Fibroblast of lung (primary cell): ENCODE measurements around the gene TRPC4AP. TPM values are rescaled to one million over a fixed set of nuclear protein-coding genes. Genes with fewer than 3 reads are reported as not detected.

ENCODE experiments used
- DNase-seq, 2 donors: peaks; one replicate each; pipeline versions ENCODE4 v3.0.0 to v3.0.0-alpha.2; 2010; ENCODE audit warnings: low read depth in 2 of 2
- H2AFZ ChIP-seq: 2 replicates; pipeline ENCODE4 v1.5.1; 2012; ENCODE audit warnings: low read length, control low read depth, inconsistent platforms
- H3K27ac ChIP-seq: 2 replicates; pipeline ENCODE4 v1.5.1; 2011; ENCODE audit warnings: low read length, control low read depth; ENCODE audit not compliant: insufficient read depth
- H3K27me3 ChIP-seq: 2 replicates; pipeline ENCODE4 v1.5.1; 2011; ENCODE audit warnings: mild to moderate bottlenecking, low read length; ENCODE audit not compliant: control insufficient read depth, insufficient read depth
- H3K36me3 ChIP-seq: 2 replicates; pipeline ENCODE4 v1.5.1; 2011; ENCODE audit warnings: low read length; ENCODE audit not compliant: control insufficient read depth, insufficient read depth
- H3K4me1 ChIP-seq: 2 replicates; pipeline ENCODE4 v1.5.1; 2011; ENCODE audit warnings: low read length; ENCODE audit not compliant: control insufficient read depth, insufficient read depth; ENCODE audit errors: extremely low read depth
- H3K4me2 ChIP-seq: 2 replicates; pipeline ENCODE4 v1.5.1; 2011; ENCODE audit warnings: low read length, control low read depth; ENCODE audit not compliant: insufficient read depth; ENCODE audit errors: extremely low read depth
- H3K4me3 ChIP-seq, 4 experiments: fragments of 200-600 bp in 1 of 4; sonication (generic) in 1 of 4; replicated peaks in 1 of 4; 2 replicates each; pipeline ENCODE4 v1.5.1; 2011 to 2016; ENCODE audit warnings: low read length in 4 of 4, low read depth in 3 of 4, mild to moderate bottlenecking in 3 of 4, control low read depth in 2 of 4, inconsistent platforms in 1 of 4, mixed read lengths in 1 of 4; ENCODE audit not compliant: insufficient read depth in 1 of 4; ENCODE audit errors: control extremely low read depth in 1 of 4
- H3K79me2 ChIP-seq: 2 replicates; pipeline ENCODE4 v1.5.1; 2012; ENCODE audit warnings: mild to moderate bottlenecking, low read length, inconsistent platforms; ENCODE audit not compliant: control insufficient read depth, insufficient read depth
- H3K9ac ChIP-seq: 2 replicates; pipeline ENCODE4 v1.5.1; 2011; ENCODE audit warnings: mild to moderate bottlenecking, low read length, control low read depth; ENCODE audit not compliant: insufficient read depth
- H3K9me3 ChIP-seq: 2 replicates; pipeline ENCODE4 v1.5.1; 2012; ENCODE audit warnings: low read depth, low read length; ENCODE audit not compliant: control insufficient read depth, insufficient read depth
- H4K20me1 ChIP-seq: 2 replicates; pipeline ENCODE4 v1.5.1; 2011; ENCODE audit warnings: low read length; ENCODE audit not compliant: control insufficient read depth, insufficient read depth; ENCODE audit errors: extremely low read depth
- CTCF ChIP-seq, 2 donors: IDR thresholded peaks in 1 of 2; conservative IDR thresholded peaks in 1 of 2; 1 replicate in 1 of 2; 2 replicates in 1 of 2; pipeline ENCODE4 v1.5.1; 2011 to 2012; ENCODE audit warnings: low read length in 2 of 2, control low read depth in 1 of 2, inconsistent platforms in 1 of 2, low read depth in 1 of 2, mild to moderate bottlenecking in 1 of 2
- EZH2 ChIP-seq: IDR thresholded peaks from 2 replicates; pipeline ENCODE4 v1.5.1; 2012; ENCODE audit warnings: low read length, control low read depth, mild to moderate bottlenecking; ENCODE audit errors: missing control alignments
- polyA plus RNA-seq, 2 donors: library from polyadenylated mRNA; depleted of rRNA in 1 of 2; stranded (reverse) in 1 of 2; unstranded in 1 of 2; fragments of >200 nt; gene quantifications; 2 replicates each; pipeline ENCODE4 v1.2.1, GENCODE V29; 2011 to 2012; ENCODE audit warnings: missing spikeins in 1 of 2
- total RNA-seq: library from RNA; depleted of rRNA; stranded (reverse); fragments of >200 nt; gene quantifications from 2 replicates; pipeline ENCODE4 v1.2.1, GENCODE V29; 2014

Gene TRPC4AP
- total and polyA plus RNA-seq, 2 donors (not counting 1 experiment from before 2014, with no cell fraction given), result 63.1 to 89.7 TPM

- Histone ChIP-seq H3K9me3 (no peaks in the 10 kb centered on the region), H3K4me1 (peaks cover 5% of the 10 kb centered on the region), H3K27ac (no peak overlapping the region), H3K9ac (no peak overlapping the region), H2AFZ (no peak overlapping the region), H3K79me2 (no peaks in the 10 kb centered on the region), H4K20me1 (no peaks in the 10 kb centered on the region), H3K27me3 (no peaks in the 10 kb centered on the region), H3K4me2 (no peak overlapping the region), H3K36me3 (peaks cover 41% of the 10 kb centered on the region), H3K4me3 (no peak overlapping the region)
- TF ChIP-seq CTCF (conservative IDR thresholded peaks at IDR 0.05 in 1 of 2, IDR thresholded peaks at IDR 0.05 in 1 of 2; ENCODE audit: low read depth in 1 of 2, low read length in 2 of 2), result no peak
- TF ChIP-seq EZH2, result no peak
- no peak for DNase-seq
Observed at GRCh38 chr20:35011589-35012226, 80.9 kb downstream of the TRPC4AP start.

- no peaks in the 10 kb centered on the region for H3K27me3 ChIP-seq
- H3K27ac ChIP-seq, result no peak overlapping the region
- H3K9me3 ChIP-seq, result no peaks in the 10 kb centered on the region
- H3K36me3 ChIP-seq, result peaks cover 42% of the 10 kb centered on the region
- H3K4me1 ChIP-seq, result peaks cover 5% of the 10 kb centered on the region
- TF ChIP-seq CTCF (conservative IDR thresholded peaks at IDR 0.05 in 1 of 2, IDR thresholded peaks at IDR 0.05 in 1 of 2; ENCODE audit: low read depth in 1 of 2, low read length in 2 of 2), result no peak
- no peak for TF ChIP-seq EZH2
- no peak overlapping the region for H3K4me3 ChIP-seq
- H3K79me2 ChIP-seq, result no peaks in the 10 kb centered on the region
- H2AFZ ChIP-seq, result no peak overlapping the region
- H4K20me1 ChIP-seq, result no peaks in the 10 kb centered on the region
- no peak overlapping the region for H3K9ac ChIP-seq
- DNase-seq, result no peak
- no peak overlapping the region for H3K4me2 ChIP-seq
Observed at GRCh38 chr20:35010405-35011192, 82.0 kb downstream of the TRPC4AP start.

GRCh38 chr20:35009665-35010328 lies 82.8 kb downstream of the TRPC4AP start:
- Histone ChIP-seq H3K9me3 (no peaks in the 10 kb centered on the region), H3K4me1 (peaks cover 5% of the 10 kb centered on the region), H3K79me2 (no peaks in the 10 kb centered on the region), H3K27ac (no peak overlapping the region), H3K4me2 (no peak overlapping the region), H3K27me3 (no peaks in the 10 kb centered on the region), H3K9ac (no peak overlapping the region), H4K20me1 (no peaks in the 10 kb centered on the region), H2AFZ (no peak overlapping the region), H3K36me3 (peaks cover 49% of the 10 kb centered on the region), H3K4me3 (no peak overlapping the region)
- no peak for DNase-seq
- no peak for TF ChIP-seq CTCF (conservative IDR thresholded peaks at IDR 0.05 in 1 of 2, IDR thresholded peaks at IDR 0.05 in 1 of 2; ENCODE audit: low read depth in 1 of 2, low read length in 2 of 2)
- TF ChIP-seq EZH2, result no peak
